HFFc6 (cell line): ENCODE results near the gene FUS. TPM values are rescaled to one million over a fixed set of nuclear protein-coding genes. Genes with fewer than 3 reads are reported as not detected.
"Not testable (repeated sequence)": the region's sequence is repeated elsewhere in the genome, so short reads cannot be mapped to it uniquely, and the experiment has no call there.

Experiments
- DNase-seq: peaks from one replicate; pipeline ENCODE4 v3.0.0-alpha.2; 2018
- H3K27ac Mint-ChIP-seq: 2 replicates; pipeline ENCODE4 v1.8.0; 2020; ENCODE audit warnings: mild to moderate bottlenecking, mixed read lengths
- H3K27me3 Mint-ChIP-seq: 2 replicates; pipeline ENCODE4 v1.8.0; 2021; ENCODE audit warnings: mild to moderate bottlenecking, moderate library complexity, mixed read lengths; ENCODE audit not compliant: insufficient read depth
- H3K36me3 Mint-ChIP-seq: 2 replicates; pipeline ENCODE4 v1.8.0; 2021; ENCODE audit warnings: low read depth, mixed read lengths
- H3K4me1 Mint-ChIP-seq: 2 replicates; pipeline ENCODE4 v1.8.0; 2020; ENCODE audit warnings: low read depth, mixed read lengths
- H3K4me3 Mint-ChIP-seq: 2 replicates; pipeline ENCODE4 v1.8.0; 2020; ENCODE audit warnings: mild to moderate bottlenecking, moderate library complexity, mixed read lengths
- H3K9me3 Mint-ChIP-seq: 2 replicates; pipeline ENCODE4 v1.8.0; 2020; ENCODE audit warnings: mild to moderate bottlenecking, mixed read lengths
- total RNA-seq, 6 experiments: library from RNA; stranded (reverse); fragmentation: NEBNext Ultra II Directional; extraction: Animal tissue kit (Norgen Biotek cat#: 25700); gene quantifications; 2 replicates in 1 of 6; 3 replicates in 5 of 6; pipeline ENCODE4 v1.2.3, GENCODE V29; 2021
- TF ChIP-seq, protein P1 (sequence below): fragments of 200-600 bp; sonication (generic); IDR thresholded peaks from 2 replicates; pipeline ENCODE4 v1.5.0; 2021; ENCODE audit warnings: antibody characterized with exemption, mild to moderate bottlenecking

Gene FUS
- total RNA-seq, 6 experiments from 2014 or later: 275 to 504 (median 422) TPM

DNA sequence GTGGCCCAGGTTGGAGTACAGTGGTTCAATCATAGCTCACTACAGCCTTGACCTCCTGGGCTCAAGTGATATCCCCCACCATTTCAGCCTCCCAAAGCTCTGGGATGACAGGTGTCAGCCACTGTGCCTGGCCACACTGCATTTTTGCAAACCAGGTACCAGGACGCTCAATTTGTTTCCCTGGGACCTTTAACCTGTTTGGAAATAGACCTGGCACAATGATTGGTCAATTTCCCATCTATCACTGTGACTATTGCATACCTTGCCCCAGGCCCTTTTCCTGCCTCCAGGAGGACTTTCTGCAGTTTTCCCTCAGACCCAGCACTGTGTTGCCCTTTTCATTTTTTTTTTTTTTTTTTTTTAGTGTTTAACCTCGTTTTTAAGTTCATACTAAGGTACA is 11.1 kb upstream of the FUS start:
- Mint-ChIP-seq H3K36me3 (no peaks in the 10 kb centered on the region), H3K4me3 (no peak overlapping the region), H3K9me3 (no peaks in the 10 kb centered on the region), H3K4me1 (no peaks in the 10 kb centered on the region), H3K27me3 (peaks cover 3% of the 10 kb centered on the region), H3K27ac (no peak overlapping the region)
- TF ChIP-seq, protein P1, sequence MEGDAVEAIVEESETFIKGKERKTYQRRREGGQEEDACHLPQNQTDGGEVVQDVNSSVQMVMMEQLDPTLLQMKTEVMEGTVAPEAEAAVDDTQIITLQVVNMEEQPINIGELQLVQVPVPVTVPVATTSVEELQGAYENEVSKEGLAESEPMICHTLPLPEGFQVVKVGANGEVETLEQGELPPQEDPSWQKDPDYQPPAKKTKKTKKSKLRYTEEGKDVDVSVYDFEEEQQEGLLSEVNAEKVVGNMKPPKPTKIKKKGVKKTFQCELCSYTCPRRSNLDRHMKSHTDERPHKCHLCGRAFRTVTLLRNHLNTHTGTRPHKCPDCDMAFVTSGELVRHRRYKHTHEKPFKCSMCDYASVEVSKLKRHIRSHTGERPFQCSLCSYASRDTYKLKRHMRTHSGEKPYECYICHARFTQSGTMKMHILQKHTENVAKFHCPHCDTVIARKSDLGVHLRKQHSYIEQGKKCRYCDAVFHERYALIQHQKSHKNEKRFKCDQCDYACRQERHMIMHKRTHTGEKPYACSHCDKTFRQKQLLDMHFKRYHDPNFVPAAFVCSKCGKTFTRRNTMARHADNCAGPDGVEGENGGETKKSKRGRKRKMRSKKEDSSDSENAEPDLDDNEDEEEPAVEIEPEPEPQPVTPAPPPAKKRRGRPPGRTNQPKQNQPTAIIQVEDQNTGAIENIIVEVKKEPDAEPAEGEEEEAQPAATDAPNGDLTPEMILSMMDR: no peak
- no peak for DNase-seq

DNA sequence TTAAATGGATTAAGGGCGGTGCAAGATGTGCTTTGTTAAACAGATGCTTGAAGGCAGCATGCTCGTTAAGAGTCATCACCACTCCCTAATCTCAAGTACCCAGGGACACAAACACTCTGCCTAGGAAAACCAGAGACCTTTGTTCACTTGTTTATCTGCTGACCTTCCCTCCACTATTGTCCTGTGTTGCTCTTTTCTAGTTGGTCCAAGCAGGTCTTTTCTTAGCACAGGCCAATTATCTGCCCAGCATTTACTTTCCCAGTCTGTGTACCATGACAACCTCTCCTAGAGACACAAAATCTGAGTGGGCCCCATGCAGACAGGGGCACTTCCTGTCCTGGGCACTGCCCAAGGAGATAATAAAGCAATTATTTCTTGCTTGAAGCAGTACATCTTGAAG is 9.9 kb upstream of the FUS start:
- H3K4me3 Mint-ChIP-seq, H3K9me3 Mint-ChIP-seq, H3K36me3 Mint-ChIP-seq, H3K4me1 Mint-ChIP-seq, DNase-seq, H3K27ac Mint-ChIP-seq, H3K27me3 Mint-ChIP-seq: not testable (repeated sequence)

DNA sequence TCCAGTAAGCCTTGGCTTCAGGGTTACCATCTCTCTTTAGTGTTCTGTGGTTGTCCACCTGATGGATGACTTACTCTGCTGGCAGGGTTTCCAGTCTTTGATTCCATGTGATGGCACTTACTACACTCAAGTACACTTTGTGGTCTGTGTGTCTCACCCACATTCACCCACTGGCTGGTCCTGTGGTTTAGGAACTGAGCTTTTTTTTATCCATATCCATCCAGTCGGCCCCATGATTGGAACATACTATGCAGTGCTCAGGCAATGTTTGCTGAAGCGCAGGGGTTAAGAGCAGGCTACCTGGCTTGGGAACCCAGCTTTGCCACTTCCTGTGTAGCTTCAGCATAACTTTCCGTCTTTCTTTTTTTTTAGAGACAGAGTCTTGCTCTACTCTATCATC is 2.8 kb upstream of the FUS start:
- TF ChIP-seq, protein P1: no peak
- peaks cover 15% of the 10 kb centered on the region for H3K4me1 Mint-ChIP-seq
- no peak overlapping the region for H3K27ac Mint-ChIP-seq
- H3K27me3 Mint-ChIP-seq: peaks cover 19% of the 10 kb centered on the region
- H3K9me3 Mint-ChIP-seq: no peaks in the 10 kb centered on the region
- peaks cover 14% of the 10 kb centered on the region for H3K36me3 Mint-ChIP-seq
- DNase-seq: peak; percentile 55
- H3K4me3 Mint-ChIP-seq: no peak overlapping the region

DNA sequence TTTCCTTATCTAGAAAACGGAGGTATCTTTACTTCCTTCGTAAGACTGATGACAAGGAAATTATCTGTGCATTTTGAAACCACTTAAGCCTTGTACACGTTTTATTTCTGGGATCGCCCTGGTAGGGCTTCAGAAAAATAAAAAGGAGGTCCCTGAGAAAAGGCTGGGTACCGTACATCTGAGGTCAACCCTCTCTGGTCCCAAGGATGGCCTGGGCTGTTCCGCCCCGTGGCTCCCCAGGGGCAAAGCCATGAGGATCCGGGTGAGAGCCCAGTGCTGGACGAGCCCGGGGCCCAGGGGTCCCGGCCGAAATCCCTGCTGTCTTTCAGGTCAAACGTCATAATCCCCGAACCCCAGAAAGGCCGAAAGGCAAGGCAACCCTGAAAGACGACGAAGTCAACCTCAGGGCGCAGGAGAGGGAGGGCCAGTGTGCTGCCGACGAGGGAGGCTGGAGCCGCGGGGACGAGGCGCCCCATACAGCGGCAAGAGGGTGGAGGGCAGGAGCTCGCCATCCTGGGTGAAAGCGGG is 656 bp upstream of the FUS start:
- peaks cover 36% of the 10 kb centered on the region for H3K4me1 Mint-ChIP-seq
- peak overlapping the region; percentile 99 for H3K27ac Mint-ChIP-seq

DNA sequence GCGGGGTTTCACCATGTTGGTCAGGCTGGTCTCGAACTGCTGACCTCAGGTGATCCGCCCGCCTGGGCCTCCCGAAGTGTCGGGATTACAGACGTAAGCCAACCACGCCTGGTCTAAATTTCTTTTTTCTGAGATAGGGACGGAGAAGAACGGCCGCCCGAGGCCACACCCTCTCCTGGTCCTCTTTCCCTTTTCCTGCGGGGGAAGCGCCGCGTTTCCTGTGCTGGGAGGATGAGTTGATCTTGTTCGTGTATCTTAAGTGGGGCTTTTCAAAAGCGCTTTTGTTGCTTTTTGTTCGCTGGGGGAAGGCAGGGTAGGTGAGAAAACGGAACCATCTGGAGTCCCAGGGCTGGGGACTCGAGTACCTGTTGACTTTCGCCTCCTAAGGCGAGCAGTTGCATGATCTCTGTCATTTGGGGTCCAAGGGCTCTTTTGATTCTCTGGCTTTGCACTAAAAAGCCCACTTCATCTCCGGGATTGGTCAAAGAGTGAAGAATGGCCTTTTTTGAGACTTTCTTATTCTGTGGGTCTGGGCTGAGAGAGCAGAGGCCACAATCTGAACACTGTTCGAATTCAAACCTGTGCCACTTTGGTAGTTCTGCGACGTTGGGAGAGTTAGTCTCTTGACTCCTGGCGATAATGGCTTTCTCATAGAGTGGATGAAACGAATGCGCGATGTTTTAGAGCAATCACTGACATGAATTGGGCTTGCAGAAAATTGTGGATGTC is 1.3 kb downstream of the FUS start:
- H3K4me3 Mint-ChIP-seq: peak overlapping the region; percentile 98
- peak overlapping the region; percentile 99 for H3K27ac Mint-ChIP-seq
- TF ChIP-seq, protein P1: no peak
- peaks cover 25% of the 10 kb centered on the region for H3K27me3 Mint-ChIP-seq
- H3K36me3 Mint-ChIP-seq: peaks cover 53% of the 10 kb centered on the region
- H3K4me1 Mint-ChIP-seq: peaks cover 54% of the 10 kb centered on the region
- DNase-seq: peak; percentile 43
- no peaks in the 10 kb centered on the region for H3K9me3 Mint-ChIP-seq

More for the DNA sequence above, 656 bp upstream of the FUS start:
- Mint-ChIP-seq H3K9me3 (no peaks in the 10 kb centered on the region), H3K4me3 (peak overlapping the region; percentile 98), H3K27me3 (peaks cover 21% of the 10 kb centered on the region), H3K36me3 (peaks cover 35% of the 10 kb centered on the region)
- no peak for DNase-seq
- TF ChIP-seq, protein P1: no peak

DNA sequence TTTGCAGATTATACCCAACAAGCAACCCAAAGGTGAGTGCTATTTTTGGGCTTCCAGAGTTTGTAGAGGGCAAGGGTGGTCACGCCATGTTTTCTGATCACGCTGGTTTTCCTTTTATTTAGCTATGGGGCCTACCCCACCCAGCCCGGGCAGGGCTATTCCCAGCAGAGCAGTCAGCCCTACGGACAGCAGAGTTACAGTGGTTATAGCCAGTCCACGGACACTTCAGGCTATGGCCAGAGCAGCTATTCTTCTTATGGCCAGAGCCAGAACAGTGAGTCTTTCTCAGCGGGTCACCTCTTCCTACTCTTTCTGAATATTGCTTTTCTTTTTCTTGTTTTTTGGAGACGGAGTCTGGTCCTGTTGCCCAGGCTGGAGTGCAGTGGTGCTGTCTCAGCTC is 2.5 kb downstream of the FUS start:
- H3K4me1 Mint-ChIP-seq: peaks cover 61% of the 10 kb centered on the region
- peaks cover 24% of the 10 kb centered on the region for H3K27me3 Mint-ChIP-seq
- TF ChIP-seq, protein P1: no peak
- no peaks in the 10 kb centered on the region for H3K9me3 Mint-ChIP-seq
- no peak for DNase-seq
- H3K36me3 Mint-ChIP-seq: peaks cover 64% of the 10 kb centered on the region
- H3K27ac Mint-ChIP-seq: peak overlapping the region; percentile 99
- peak overlapping the region; percentile 98 for H3K4me3 Mint-ChIP-seq
